Lung (tissue), 12 donors: Measurements from ENCODE around the gene BOD1L1. TPM values are rescaled to one million over a fixed set of nuclear protein-coding genes. Genes with fewer than 3 reads are reported as not detected.

Experiments used
- ATAC-seq: fragments of 200-7000 bp; cut with Tn5 transposase; one replicate; pipeline ENCODE4 v1.9.1; 2020; ENCODE audit warnings: moderate number of reproducible peaks; ENCODE audit not compliant: insufficient read depth, low FRiP score
- DNase-seq, 3 donors: peaks; one replicate each; pipeline ENCODE4 v3.0.0-alpha.2; 2013 to 2017
- H3K27ac ChIP-seq, 2 donors: one replicate each; pipeline ENCODE4 v1.5.1; 2013; ENCODE audit warnings: mild to moderate bottlenecking in 2 of 2, moderate library complexity in 2 of 2, control low read depth in 1 of 2, inconsistent platforms in 1 of 2, low read depth in 1 of 2, low read length in 1 of 2
- H3K27me3 ChIP-seq, 3 donors: one replicate each; pipeline ENCODE4 v1.5.1; 2013; ENCODE audit warnings: low read length in 2 of 3; ENCODE audit not compliant: control insufficient read depth in 3 of 3, insufficient read depth in 3 of 3
- H3K36me3 ChIP-seq, 4 donors: one replicate each; pipeline ENCODE4 v1.5.1; 2013; ENCODE audit warnings: low read length in 4 of 4, mild to moderate bottlenecking in 1 of 4, moderate library complexity in 1 of 4; ENCODE audit not compliant: control insufficient read depth in 4 of 4, insufficient read depth in 4 of 4
- H3K4me1 ChIP-seq, 5 donors: one replicate each; pipeline ENCODE4 v1.5.1; 2013; ENCODE audit warnings: low read length in 5 of 5, mild to moderate bottlenecking in 2 of 5, moderate library complexity in 1 of 5; ENCODE audit not compliant: control insufficient read depth in 5 of 5, insufficient read depth in 5 of 5
- H3K4me3 ChIP-seq: one replicate; pipeline ENCODE4 v1.5.1; 2013; ENCODE audit warnings: mild to moderate bottlenecking, control low read depth, moderate library complexity
- H3K9ac ChIP-seq, 2 donors: one replicate each; pipeline ENCODE4 v1.5.1; 2013; ENCODE audit warnings: low read length in 2 of 2, control low read depth in 1 of 2; ENCODE audit not compliant: insufficient read depth in 1 of 2
- H3K9me3 ChIP-seq, 4 donors: one replicate each; pipeline ENCODE4 v1.5.1; 2013; ENCODE audit warnings: low read length in 3 of 4, mild to moderate bottlenecking in 1 of 4, moderate library complexity in 1 of 4; ENCODE audit not compliant: control insufficient read depth in 4 of 4, insufficient read depth in 3 of 4
- CTCF ChIP-seq: IDR thresholded peaks from 2 replicates; pipeline ENCODE4 v1.5.1; 2012; ENCODE audit warnings: mild to moderate bottlenecking; ENCODE audit errors: control extremely low read depth, extremely low read depth
- WGBS, 2 donors: extraction: QIAGEN DNeasy Blood & Tissue Kit; methylation state at CpG; one replicate each; pipeline ENCODE4 v1.1.7; 2013; 5-methylcytosine and 5-hydroxymethylcytosine counted together
- polyA plus RNA-seq, 2 donors: library from polyadenylated mRNA; stranded (reverse); fragments of 200-250 nt; gene quantifications; one replicate each; pipeline ENCODE4 v1.2.1, GENCODE V29; 2013
- total RNA-seq, 2 donors: library from RNA; depleted of rRNA in 1 of 2; stranded (reverse); fragments of >200 nt in 1 of 2; gene quantifications; one replicate each; pipeline ENCODE4 v1.2.1, GENCODE V29; 2014 to 2021
- donor health status: control.
- donor health status: control.
- donor health status: Bipolar disorder and iron deficiency.
- donor health status: healthy.
- donor health status: DM: yes; HTN: yes; CAD: no.

Gene BOD1L1
- total and polyA plus RNA-seq, 4 donors = 8.5 to 83.9 (median 24.0) TPM

GRCh38 chr4:13541720-13542576, 85.6 kb downstream of the BOD1L1 start:
- Histone ChIP-seq H3K9ac (no peak overlapping the region), H3K4me1 (peaks cover 0 to 39% (median 4%) of the 10 kb centered on the region in 5 donors), H3K27ac (no peak overlapping the region), H3K4me3 (no peak overlapping the region), H3K27me3 (peaks cover 15 to 86% (median 84%) of the 10 kb centered on the region in 3 donors), H3K9me3 (peaks cover 0 to 31% (median 0%) of the 10 kb centered on the region in 4 donors), H3K36me3 (no peaks in the 10 kb centered on the region)
- WGBS, 2 donors = 1 to 5% methylated on average over 63 to 79 of the region's 79 CpGs
- ATAC-seq (no peak), DNase-seq (no peak)
- TF ChIP-seq CTCF = no peak

DNA sequence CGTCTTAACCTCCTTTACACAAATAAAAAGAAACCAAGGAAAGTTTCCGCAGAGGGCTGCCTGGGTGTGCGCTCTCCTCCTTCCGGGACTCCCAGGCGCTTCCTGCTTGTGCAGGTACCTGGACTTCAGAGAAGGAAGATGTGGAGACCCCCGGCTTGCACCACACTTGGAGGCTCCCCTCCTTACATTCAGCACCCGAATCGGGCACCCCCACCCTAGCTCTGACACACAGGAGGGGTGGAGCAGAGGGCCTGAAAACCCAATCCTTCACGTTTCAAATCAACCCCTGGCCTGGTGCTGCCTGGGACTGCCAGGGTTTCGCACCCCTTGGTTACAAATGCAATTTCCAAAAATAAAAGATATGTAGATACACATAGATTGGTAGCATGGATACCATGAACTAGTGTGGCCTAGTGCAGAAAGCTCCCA, 86.3 kb downstream of the BOD1L1 start:
- Histone ChIP-seq H3K36me3 (no peaks in the 10 kb centered on the region), H3K4me3 (no peak overlapping the region), H3K4me1 (peaks cover 0 to 34% (median 4%) of the 10 kb centered on the region in 5 donors), H3K27me3 (peaks cover 12 to 86% (median 84%) of the 10 kb centered on the region in 3 donors), H3K27ac (no peak overlapping the region), H3K9ac (no peak overlapping the region), H3K9me3 (peaks cover 0 to 27% (median 0%) of the 10 kb centered on the region in 4 donors)
- 15 to 22% methylated on average over 10 of the region's 10 CpGs for WGBS, 2 donors
- ATAC-seq (no peak), DNase-seq (no peak)
- TF ChIP-seq CTCF = no peak

GRCh38 chr4:13540446-13541175, 86.9 kb downstream of the BOD1L1 start:
- Histone ChIP-seq H3K4me1 (peaks cover 0 to 34% (median 4%) of the 10 kb centered on the region in 5 donors), H3K36me3 (no peaks in the 10 kb centered on the region), H3K9ac (no peak overlapping the region), H3K4me3 (no peak overlapping the region), H3K9me3 (peaks cover 0 to 27% (median 0%) of the 10 kb centered on the region in 4 donors), H3K27me3 (peaks cover 11 to 87% (median 84%) of the 10 kb centered on the region in 3 donors), H3K27ac (no peak overlapping the region)
- DNase-seq (peak in 1 of 3 donors; percentile 5), ATAC-seq (no peak)
- WGBS, 2 donors = 11 to 13% methylated on average over 23 of the region's 23 CpGs
- TF ChIP-seq CTCF = no peak
